GM23338 (cell line): ENCODE measurements around the gene RUSC1. TPM values are rescaled to one million over a fixed set of nuclear protein-coding genes. Genes with fewer than 3 reads are reported as not detected.

Experiments
- ATAC-seq: fragments of 200-7000 bp; cut with Tn5 transposase; 3 replicates; pipeline ENCODE4 v1.9.1; 2020
- DNase-seq: peaks from one replicate; pipeline ENCODE4 v3.0.0-alpha.2; 2015; ENCODE audit warnings: low spot score
- H2AFZ ChIP-seq: fragments of 200-600 bp; sonication (generic); 2 replicates; pipeline ENCODE4 v1.8.0; 2016; ENCODE audit warnings: antibody characterized with exemption, mild to moderate bottlenecking, moderate library complexity
- H3F3A ChIP-seq: fragments of 200-600 bp; sonication (generic); replicated peaks from 2 replicates; pipeline ENCODE4 v1.8.0; 2017; ENCODE audit warnings: antibody characterized with exemption, mixed run types, low read depth
- H3K27ac ChIP-seq: fragments of 200-600 bp; sonication (generic); 2 replicates; pipeline ENCODE4 v1.6.1; 2016; ENCODE audit warnings: low read depth
- H3K27me3 ChIP-seq: fragments of 200-600 bp; sonication (generic); 2 replicates; pipeline ENCODE4 v1.8.0; 2016; ENCODE audit warnings: mild to moderate bottlenecking, mixed run types, moderate library complexity; ENCODE audit not compliant: insufficient read depth
- H3K36me3 ChIP-seq: fragments of 200-600 bp; sonication (generic); 2 replicates; pipeline ENCODE4 v1.8.0; 2016; ENCODE audit warnings: mild to moderate bottlenecking; ENCODE audit not compliant: insufficient read depth
- H3K4me1 ChIP-seq: fragments of 200-600 bp; sonication (generic); 2 replicates; pipeline ENCODE4 v1.8.0; 2016; ENCODE audit warnings: mild to moderate bottlenecking, moderate library complexity; ENCODE audit not compliant: insufficient read depth
- H3K4me2 ChIP-seq: fragments of 200-600 bp; sonication (generic); 2 replicates; pipeline ENCODE4 v1.7.1; 2017; ENCODE audit warnings: mixed run types
- H3K4me3 ChIP-seq: fragments of 200-600 bp; sonication (generic); 2 replicates; pipeline ENCODE4 v1.6.1; 2016; ENCODE audit warnings: mixed run types
- H3K79me2 ChIP-seq: fragments of 200-600 bp; sonication (generic); replicated peaks from 2 replicates; pipeline ENCODE4 v1.8.0; 2017; ENCODE audit warnings: mild to moderate bottlenecking; ENCODE audit not compliant: insufficient read depth
- H3K9me2 ChIP-seq: fragments of 200-600 bp; sonication (generic); 2 replicates; pipeline ENCODE4 v1.8.0; 2017; ENCODE audit not compliant: insufficient read depth
- H4K20me1 ChIP-seq: fragments of 200-600 bp; sonication (generic); replicated peaks from 2 replicates; pipeline ENCODE4 v1.8.0; 2017; ENCODE audit warnings: mild to moderate bottlenecking; ENCODE audit not compliant: insufficient read depth
- H3K27ac Mint-ChIP-seq: 2 replicates; pipeline ENCODE4 v1.8.0; 2020; ENCODE audit warnings: inconsistent platforms, mild to moderate bottlenecking, moderate library complexity, mixed read lengths
- H3K27me3 Mint-ChIP-seq: 3 replicates; pipeline ENCODE4 v1.8.0; 2022; ENCODE audit warnings: low read depth, mild to moderate bottlenecking, moderate library complexity, mixed read lengths, inconsistent platforms; ENCODE audit not compliant: insufficient read depth, poor library complexity
- H3K36me3 Mint-ChIP-seq: 3 replicates; pipeline ENCODE4 v1.8.0; 2021; ENCODE audit warnings: low read depth, mild to moderate bottlenecking, inconsistent platforms, moderate library complexity, mixed read lengths
- H3K4me1 Mint-ChIP-seq: 3 replicates; pipeline ENCODE4 v1.8.0; 2020; ENCODE audit warnings: mild to moderate bottlenecking, inconsistent platforms, mixed read lengths
- H3K4me3 Mint-ChIP-seq: 3 replicates; pipeline ENCODE4 v1.8.0; 2021; ENCODE audit warnings: moderate library complexity, mild to moderate bottlenecking, inconsistent platforms, mixed read lengths
- H3K9me3 Mint-ChIP-seq: 3 replicates; pipeline ENCODE4 v1.8.0; 2020; ENCODE audit warnings: moderate library complexity, mild to moderate bottlenecking, inconsistent platforms, mixed read lengths
- CREB1 ChIP-seq: fragments of 250-450 bp; sonication (Bioruptor Pico); IDR thresholded peaks from 2 replicates; pipeline ENCODE4 v1.5.0; 2020; ENCODE audit warnings: low read depth, mild to moderate bottlenecking, moderate library complexity
- REST ChIP-seq: IDR thresholded peaks from one replicate; pipeline ENCODE4 v1.6.1; 2018; ENCODE audit warnings: antibody characterized with exemption; ENCODE audit not compliant: unreplicated experiment
- STAT1 ChIP-seq: IDR thresholded peaks from one replicate; pipeline ENCODE4 v1.6.1; 2016; ENCODE audit warnings: antibody characterized with exemption; ENCODE audit not compliant: unreplicated experiment
- polyA plus RNA-seq: library from polyadenylated mRNA; unstranded; fragments of >200 nt; fragmentation: Nextera tagmentation; extraction: Ambion mirVana; gene quantifications from 2 replicates; pipeline ENCODE4 v1.2.1, GENCODE V29; 2016
- total RNA-seq: library from RNA; depleted of rRNA; stranded (reverse); fragments of >200 nt; shearing (Covaris generic); gene quantifications from 2 replicates; pipeline ENCODE4 v1.2.3, GENCODE V29; 2014
- TF ChIP-seq, protein P1 (sequence below): fragments of 250-450 bp; sonication (Bioruptor Pico); IDR thresholded peaks from 2 replicates; pipeline ENCODE4 v1.5.0; 2020; ENCODE audit warnings: mild to moderate bottlenecking, moderate library complexity
- TF ChIP-seq, protein P2 (sequence below), 2 experiments: fragments of 200-600 bp in 1 of 2; sonication (generic) in 1 of 2; conservative IDR thresholded peaks; 2 replicates each; pipeline versions ENCODE4 v1.5.1 to v1.6.1; 2016 to 2017; ENCODE audit warnings: antibody characterized with exemption in 2 of 2, low read depth in 2 of 2, mild to moderate bottlenecking in 2 of 2, moderate library complexity in 1 of 2
- TF ChIP-seq, protein P3 (sequence below): IDR thresholded peaks from 2 replicates; pipeline ENCODE4 v1.6.1; 2016; ENCODE audit warnings: antibody characterized with exemption

RUSC1 gene
- total and polyA plus RNA-seq, 2 experiments from 2014 or later = 53.4 to 87.7 TPM

DNA sequence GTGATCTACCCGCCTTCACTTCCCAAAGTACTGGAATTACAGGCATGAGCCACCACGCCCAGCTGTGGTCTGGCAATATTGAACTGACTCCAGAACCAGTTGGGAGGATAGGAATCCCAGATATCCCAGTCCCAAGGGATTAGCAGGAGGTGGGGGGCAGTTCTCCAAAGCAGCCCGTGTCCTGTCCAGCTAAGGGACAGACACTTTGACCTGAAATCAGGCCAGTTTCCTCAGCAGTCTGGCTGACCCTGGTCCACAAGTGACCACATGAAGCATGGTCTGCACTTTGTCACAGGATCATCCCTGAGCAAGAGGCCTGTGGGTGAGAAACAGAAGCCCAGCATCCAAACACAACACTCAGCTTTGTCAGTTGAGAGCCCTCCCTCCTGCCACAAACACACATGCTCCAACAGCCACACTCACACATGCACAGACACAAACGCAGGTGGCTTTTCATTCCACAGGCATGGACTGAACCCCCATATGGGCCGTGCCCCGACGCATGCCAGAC, 14.8 kb upstream of the RUSC1 start (continued):
- TF ChIP-seq, protein P1, sequence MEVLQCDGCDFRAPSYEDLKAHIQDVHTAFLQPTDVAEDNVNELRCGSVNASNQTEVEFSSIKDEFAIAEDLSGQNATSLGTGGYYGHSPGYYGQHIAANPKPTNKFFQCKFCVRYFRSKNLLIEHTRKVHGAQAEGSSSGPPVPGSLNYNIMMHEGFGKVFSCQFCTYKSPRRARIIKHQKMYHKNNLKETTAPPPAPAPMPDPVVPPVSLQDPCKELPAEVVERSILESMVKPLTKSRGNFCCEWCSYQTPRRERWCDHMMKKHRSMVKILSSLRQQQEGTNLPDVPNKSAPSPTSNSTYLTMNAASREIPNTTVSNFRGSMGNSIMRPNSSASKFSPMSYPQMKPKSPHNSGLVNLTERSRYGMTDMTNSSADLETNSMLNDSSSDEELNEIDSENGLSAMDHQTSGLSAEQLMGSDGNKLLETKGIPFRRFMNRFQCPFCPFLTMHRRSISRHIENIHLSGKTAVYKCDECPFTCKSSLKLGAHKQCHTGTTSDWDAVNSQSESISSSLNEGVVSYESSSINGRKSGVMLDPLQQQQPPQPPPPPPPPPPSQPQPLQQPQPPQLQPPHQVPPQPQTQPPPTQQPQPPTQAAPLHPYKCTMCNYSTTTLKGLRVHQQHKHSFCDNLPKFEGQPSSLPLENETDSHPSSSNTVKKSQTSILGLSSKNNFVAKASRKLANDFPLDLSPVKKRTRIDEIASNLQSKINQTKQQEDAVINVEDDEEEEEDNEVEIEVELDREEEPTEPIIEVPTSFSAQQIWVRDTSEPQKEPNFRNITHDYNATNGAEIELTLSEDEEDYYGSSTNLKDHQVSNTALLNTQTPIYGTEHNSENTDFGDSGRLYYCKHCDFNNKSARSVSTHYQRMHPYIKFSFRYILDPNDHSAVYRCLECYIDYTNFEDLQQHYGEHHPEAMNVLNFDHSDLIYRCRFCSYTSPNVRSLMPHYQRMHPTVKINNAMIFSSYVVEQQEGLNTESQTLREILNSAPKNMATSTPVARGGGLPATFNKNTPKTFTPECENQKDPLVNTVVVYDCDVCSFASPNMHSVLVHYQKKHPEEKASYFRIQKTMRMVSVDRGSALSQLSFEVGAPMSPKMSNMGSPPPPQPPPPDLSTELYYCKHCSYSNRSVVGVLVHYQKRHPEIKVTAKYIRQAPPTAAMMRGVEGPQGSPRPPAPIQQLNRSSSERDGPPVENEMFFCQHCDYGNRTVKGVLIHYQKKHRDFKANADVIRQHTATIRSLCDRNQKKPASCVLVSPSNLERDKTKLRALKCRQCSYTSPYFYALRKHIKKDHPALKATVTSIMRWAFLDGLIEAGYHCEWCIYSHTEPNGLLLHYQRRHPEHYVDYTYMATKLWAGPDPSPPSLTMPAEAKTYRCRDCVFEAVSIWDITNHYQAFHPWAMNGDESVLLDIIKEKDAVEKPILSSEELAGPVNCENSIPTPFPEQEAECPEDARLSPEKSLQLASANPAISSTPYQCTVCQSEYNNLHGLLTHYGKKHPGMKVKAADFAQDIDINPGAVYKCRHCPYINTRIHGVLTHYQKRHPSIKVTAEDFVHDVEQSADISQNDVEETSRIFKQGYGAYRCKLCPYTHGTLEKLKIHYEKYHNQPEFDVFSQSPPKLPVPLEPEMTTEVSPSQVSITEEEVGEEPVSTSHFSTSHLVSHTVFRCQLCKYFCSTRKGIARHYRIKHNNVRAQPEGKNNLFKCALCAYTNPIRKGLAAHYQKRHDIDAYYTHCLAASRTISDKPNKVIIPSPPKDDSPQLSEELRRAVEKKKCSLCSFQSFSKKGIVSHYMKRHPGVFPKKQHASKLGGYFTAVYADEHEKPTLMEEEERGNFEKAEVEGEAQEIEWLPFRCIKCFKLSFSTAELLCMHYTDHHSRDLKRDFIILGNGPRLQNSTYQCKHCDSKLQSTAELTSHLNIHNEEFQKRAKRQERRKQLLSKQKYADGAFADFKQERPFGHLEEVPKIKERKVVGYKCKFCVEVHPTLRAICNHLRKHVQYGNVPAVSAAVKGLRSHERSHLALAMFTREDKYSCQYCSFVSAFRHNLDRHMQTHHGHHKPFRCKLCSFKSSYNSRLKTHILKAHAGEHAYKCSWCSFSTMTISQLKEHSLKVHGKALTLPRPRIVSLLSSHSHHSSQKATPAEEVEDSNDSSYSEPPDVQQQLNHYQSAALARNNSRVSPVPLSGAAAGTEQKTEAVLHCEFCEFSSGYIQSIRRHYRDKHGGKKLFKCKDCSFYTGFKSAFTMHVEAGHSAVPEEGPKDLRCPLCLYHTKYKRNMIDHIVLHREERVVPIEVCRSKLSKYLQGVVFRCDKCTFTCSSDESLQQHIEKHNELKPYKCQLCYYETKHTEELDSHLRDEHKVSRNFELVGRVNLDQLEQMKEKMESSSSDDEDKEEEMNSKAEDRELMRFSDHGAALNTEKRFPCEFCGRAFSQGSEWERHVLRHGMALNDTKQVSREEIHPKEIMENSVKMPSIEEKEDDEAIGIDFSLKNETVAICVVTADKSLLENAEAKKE (CRISPR knock-in tag) = no peak
- no peak for TF ChIP-seq CREB1 (CRISPR knock-in tag)

DNA sequence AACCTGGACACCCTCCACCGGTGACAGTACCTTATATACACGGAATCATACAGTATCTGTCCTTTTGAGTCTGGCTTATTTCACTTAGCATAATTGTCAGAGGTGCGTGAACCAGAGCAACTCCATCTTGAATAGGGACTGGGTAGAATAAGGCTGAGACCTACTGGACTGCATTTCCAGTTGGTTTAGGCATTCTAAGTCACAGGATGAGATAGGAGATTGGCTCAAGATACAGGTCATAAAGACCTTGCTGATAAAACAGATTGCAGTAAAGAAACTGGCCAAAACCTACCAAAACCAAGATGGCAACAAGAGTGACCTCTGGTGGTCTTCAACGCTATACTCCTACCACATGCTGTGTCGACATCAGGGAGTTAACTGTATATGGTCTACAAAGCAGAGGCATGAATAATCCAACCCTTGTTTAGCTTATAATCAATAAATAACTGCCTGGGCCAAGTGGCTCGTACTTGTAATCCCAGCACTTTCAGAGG, 13.4 kb upstream of the RUSC1 start:
- DNase-seq (peak; percentile 85), ATAC-seq (peak; percentile 8; the same call in 2 of the 3 replicates)
- Histone ChIP-seq H3K4me3 (no peak overlapping the region; the same call in 1 of the 2 replicates), H3K79me2 (peaks cover 34% of the 10 kb centered on the region), H4K20me1 (peaks cover 20% of the 10 kb centered on the region), H3K27ac (peak overlapping the region; percentile 85; the same call in 1 of the 2 replicates), H3K4me1 (peaks cover 20% of the 10 kb centered on the region), H2AFZ (no peak overlapping the region), H3F3A (peaks cover 19% of the 10 kb centered on the region), H3K36me3 (peaks cover 11% of the 10 kb centered on the region), H3K27me3 (no peaks in the 10 kb centered on the region), H3K4me2 (peak overlapping the region; percentile 56), H3K9me2 (no peaks in the 10 kb centered on the region)
- Mint-ChIP-seq H3K9me3 (no peaks in the 10 kb centered on the region), H3K4me3 (peak overlapping the region; percentile 99), H3K27ac (peak overlapping the region; percentile 97), H3K27me3 (peaks cover 9% of the 10 kb centered on the region), H3K4me1 (peaks cover 22% of the 10 kb centered on the region), H3K36me3 (peaks cover 27% of the 10 kb centered on the region)
- TF ChIP-seq, protein P2, sequence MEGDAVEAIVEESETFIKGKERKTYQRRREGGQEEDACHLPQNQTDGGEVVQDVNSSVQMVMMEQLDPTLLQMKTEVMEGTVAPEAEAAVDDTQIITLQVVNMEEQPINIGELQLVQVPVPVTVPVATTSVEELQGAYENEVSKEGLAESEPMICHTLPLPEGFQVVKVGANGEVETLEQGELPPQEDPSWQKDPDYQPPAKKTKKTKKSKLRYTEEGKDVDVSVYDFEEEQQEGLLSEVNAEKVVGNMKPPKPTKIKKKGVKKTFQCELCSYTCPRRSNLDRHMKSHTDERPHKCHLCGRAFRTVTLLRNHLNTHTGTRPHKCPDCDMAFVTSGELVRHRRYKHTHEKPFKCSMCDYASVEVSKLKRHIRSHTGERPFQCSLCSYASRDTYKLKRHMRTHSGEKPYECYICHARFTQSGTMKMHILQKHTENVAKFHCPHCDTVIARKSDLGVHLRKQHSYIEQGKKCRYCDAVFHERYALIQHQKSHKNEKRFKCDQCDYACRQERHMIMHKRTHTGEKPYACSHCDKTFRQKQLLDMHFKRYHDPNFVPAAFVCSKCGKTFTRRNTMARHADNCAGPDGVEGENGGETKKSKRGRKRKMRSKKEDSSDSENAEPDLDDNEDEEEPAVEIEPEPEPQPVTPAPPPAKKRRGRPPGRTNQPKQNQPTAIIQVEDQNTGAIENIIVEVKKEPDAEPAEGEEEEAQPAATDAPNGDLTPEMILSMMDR (conservative IDR thresholded peaks at IDR 0.05; ENCODE audit: low read depth in 2 of 2) = peak; percentile 77 to 87
- TF ChIP-seq REST (no peak), STAT1 (no peak)
- TF ChIP-seq, protein P3, sequence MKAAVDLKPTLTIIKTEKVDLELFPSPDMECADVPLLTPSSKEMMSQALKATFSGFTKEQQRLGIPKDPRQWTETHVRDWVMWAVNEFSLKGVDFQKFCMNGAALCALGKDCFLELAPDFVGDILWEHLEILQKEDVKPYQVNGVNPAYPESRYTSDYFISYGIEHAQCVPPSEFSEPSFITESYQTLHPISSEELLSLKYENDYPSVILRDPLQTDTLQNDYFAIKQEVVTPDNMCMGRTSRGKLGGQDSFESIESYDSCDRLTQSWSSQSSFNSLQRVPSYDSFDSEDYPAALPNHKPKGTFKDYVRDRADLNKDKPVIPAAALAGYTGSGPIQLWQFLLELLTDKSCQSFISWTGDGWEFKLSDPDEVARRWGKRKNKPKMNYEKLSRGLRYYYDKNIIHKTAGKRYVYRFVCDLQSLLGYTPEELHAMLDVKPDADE = no peak
